GM19468 (cell line): ENCODE measurements around the gene SAFB2.
"Not testable (repeated sequence)": the region's sequence is repeated elsewhere in the genome, so short reads cannot be mapped to it uniquely, and the experiment has no call there.

Source experiments
- ATAC-seq: cut with Tn5 transposase; IDR thresholded peaks from one replicate; pipeline ENCODE4 v1.9.1; 2021; ENCODE audit warnings: mild to moderate bottlenecking, moderate library complexity, moderate number of reproducible peaks; ENCODE audit not compliant: unreplicated experiment; ENCODE audit errors: extremely low read depth

Gene SAFB2

GRCh38 chr19:5608766-5609165, 13.8 kb downstream of the SAFB2 start:
- not testable (repeated sequence) for ATAC-seq

GRCh38 chr19:5608291-5608690, 14.3 kb downstream of the SAFB2 start:
- ATAC-seq, result no peak

DNA sequence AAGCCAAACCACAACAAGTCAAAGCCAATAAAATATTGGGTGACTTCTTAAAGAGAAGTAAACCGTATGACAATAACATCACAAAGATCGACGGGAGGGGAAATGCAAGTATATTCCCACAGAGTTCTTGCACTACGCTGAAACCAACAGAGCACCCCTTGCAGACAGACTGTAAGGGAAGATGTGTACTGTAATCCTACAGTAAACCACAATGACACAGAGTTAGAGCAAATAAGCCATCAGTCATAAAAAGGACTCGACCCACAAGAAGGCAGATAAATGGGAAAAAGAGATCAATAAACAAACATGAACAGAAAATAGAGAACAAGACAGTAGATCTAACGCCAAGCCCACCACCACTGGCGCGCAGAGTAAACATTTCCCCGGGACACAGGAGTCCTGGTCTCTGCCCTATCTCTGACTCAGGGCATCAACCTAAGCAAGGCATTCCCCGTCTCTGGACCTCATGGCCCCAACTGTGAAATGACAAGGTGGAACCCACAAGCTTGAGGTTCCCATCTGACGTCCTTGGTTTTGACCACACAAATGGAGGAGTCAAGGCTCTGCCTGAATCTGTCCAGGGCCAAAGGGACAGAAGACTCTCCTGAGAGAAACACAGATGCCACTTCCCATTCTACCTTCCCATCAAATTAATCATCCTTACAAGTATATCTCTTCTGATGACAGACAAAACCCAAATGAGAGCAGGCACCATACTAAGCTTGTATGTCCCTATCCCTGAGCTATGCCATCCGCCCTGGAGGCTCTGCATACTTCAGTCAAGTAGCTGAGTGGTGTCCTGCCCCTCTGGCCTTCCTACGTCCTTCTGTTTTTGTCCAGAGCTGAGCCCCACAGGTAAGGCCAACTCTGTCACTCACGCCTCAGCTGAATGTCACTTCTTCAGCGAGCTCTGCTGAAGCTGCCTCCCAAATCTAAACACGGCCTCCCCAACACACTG, 15.0 kb downstream of the SAFB2 start:
- ATAC-seq, result no peak

- ATAC-seq, result no peak
Measured at GRCh38 chr19:5605362-5605761, 17.2 kb downstream of the SAFB2 start.

DNA sequence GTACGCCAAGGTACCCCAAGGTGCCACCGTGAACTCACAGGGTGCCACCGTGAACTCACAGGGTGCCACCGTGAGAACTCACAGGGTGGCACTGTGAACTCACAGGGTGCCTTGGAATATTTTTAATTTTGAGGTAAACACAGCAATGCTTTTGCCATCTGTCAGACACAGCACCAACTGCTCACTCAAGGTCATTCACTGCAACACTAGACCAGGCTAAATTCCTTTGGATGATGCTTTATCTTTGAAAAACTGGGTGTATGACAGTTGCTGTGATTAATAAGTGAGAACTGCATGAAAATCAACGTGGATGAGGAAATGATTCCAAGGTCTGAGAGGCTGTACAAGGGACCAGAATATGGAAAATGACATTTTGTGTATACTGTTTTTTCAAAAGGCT, 18.9 kb downstream of the SAFB2 start:
- no peak for ATAC-seq

DNA sequence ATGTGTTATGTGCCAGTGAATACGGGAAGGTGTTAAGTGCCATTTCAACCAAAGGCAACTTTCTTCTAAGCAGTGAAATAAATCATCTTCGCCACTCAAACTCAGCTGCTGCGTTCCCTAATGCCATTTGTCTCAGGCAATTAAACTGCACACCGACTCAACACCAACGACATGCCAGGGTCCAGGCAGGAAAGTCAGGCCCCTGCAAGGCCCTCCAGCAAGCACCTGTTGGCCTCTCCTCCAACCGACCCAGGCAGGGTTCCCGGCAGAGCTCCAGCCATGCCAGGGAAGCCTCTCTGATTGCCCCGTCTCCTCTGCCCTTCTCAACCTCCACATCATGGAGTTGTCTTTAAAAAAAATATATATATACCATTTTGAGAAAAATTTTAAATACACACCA, 21.8 kb downstream of the SAFB2 start:
- no peak for ATAC-seq

DNA sequence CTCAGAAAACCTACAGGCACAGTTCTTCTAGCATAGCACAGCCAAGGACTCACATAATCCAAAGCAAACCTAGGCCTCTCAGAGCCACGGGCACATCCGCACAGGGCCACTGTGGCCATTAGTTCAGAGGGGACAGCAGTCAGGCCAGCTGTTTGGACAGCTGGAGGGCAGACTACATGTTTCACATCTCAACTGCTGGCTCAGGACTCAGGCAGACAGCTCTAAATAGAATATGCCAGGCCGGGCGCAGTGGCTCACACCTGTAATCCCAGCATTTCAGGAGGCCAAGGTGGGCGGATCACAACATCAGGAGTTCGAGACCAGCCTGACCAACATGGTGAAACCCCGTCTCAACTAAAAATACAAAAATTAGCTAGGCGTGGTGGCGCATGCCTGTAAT, 26.8 kb downstream of the SAFB2 start:
- ATAC-seq, result no peak

DNA sequence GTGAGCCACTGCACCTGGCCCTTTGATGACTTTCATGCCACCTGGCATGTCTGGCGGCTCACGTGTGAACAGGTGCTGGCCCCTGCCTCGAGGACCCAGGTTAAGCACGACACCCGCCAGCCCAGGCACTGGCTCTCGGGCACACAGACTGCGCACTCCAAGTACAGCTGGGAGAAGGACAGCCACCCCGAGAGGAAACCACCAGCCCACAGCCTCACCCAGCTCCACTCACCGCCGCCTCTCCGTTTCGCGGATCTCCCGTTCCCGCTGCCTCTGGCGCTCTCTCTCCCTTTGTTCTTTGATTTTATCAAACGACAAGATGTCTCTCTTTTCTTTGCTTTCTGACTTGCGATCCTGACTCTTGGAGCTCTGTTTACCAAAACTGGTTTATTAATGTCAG, 27.4 kb downstream of the SAFB2 start:
- ATAC-seq, result no peak

- no peak for ATAC-seq
Measured at GRCh38 chr19:5594521-5594950, 28.0 kb downstream of the SAFB2 start.

DNA sequence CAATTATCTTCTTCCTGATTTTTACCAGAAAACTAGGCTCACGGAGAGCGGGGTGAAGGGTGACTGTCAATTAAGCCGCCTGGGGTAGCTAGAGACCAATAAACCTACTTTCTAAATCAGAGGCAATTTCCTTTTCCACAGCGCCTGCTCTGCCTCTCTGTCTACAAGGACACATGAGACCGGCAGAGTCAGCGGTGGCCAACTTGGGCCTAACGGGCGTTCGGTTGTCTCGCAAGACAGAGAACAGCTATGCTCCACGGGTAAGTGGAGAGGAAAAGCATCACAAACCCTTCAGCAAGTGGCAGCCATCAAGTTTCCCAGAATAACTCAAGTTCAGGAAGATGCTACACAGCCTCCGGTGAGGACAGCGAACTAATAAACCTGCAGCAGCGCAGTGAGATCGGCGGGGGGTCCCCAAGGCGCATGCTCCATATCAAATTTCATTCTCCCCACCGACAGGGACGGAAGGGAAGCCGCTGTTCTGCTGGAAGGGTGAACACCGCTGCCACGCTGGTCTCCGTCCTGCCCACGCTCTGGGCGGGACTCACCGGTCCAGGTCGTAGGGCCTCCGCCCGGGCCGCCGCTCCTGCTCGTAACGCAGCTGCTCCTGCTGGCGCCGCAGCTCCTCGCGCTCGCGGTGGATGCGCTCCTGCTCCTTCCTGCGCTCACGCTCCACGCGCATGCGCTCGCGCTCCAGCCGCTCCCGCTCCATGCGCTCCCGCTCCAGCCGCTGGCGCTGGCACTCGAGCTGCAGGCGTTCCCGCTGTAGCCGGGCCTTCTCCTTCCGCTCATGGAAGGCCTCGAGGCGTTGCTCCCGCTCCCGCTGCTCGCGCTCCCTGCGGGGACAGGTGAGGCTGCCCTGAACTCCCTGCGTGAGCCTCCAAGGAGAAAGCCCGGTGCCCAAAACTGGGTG, 29.0 kb downstream of the SAFB2 start:
- no peak for ATAC-seq

GRCh38 chr19:5592531-5593342, 29.8 kb downstream of the SAFB2 start:
- no peak for ATAC-seq

GRCh38 chr19:5591476-5591875, 31.1 kb downstream of the SAFB2 start:
- no peak for ATAC-seq

GRCh38 chr19:5590865-5591154, 31.8 kb downstream of the SAFB2 start:
- no peak for ATAC-seq

GRCh38 chr19:5590151-5590864, 32.3 kb downstream of the SAFB2 start:
- ATAC-seq, result no peak

DNA sequence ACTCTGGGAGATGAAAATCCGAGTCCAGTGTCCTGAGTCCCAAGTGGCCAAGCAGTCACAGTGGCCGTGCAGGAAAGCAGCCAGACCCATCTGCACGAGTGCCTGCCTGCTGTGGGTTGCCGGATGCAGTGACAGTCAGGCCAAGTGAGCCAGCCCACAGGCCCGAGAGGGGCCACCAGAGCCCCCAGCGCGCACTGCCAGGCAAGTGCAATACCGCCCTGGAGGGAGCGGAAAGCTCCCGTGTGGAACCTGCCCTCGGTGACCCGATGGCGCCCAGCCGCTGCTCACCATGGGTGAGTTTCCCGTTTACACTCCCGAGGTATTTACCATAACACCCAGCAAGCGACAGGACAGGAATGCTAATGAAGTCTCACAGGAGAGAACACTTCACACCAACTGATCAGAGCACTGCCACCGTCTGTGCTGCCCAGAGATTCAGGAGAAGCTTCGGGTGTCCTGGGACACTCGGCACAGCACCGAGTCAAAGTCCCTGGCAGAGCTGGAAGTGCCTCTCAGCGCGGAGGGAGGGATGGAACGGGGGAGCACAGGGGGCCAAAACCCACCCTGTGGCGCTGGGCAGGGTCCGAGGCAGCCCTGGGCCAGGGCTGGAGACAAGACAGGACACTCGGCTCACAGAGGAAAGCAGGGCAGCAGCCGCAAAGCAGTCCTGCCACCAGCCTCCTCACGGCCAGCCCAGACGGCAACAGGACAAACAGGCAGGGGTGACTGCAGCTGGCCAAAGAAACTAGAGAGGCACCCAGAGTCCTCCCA, 33.5 kb downstream of the SAFB2 start:
- no peak for ATAC-seq

- no peak for ATAC-seq
Measured at GRCh38 chr19:5588441-5588840, 34.1 kb downstream of the SAFB2 start.

DNA sequence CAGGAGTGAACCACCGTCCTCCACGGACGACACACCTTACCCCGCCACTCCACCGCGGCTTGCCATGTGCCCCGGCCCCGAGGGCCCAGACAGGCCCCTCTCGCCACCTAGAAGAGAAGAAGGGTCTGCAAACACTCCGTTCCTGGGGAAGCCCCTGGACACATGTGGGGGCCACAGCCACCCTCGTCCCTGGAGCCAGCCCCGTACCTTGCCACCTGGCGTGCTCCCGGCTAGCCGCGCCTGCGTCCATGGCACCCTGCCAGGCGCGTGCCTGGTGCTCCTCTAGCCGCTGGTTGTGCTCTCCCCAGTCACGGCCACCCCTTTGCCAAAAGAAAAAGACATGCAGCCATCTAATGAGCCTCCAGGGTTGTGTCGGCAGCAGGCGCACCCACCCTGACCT, 34.9 kb downstream of the SAFB2 start:
- ATAC-seq, result no peak

- ATAC-seq, result no peak
Measured at GRCh38 chr19:5587071-5587455, 35.5 kb downstream of the SAFB2 start.
